HCT116 (cell line): ENCODE measurements around the gene SOCS1.

ENCODE experiments used
- CTCF ChIP-seq, 3 experiments: fragments of 200-600 bp in 1 of 3; sonication (generic) in 1 of 3; IDR thresholded peaks in 2 of 3; conservative IDR thresholded peaks in 1 of 3; 2 replicates each; pipeline ENCODE4 v1.5.1; 2012 to 2017; ENCODE audit warnings: low read depth in 2 of 3, low read length in 2 of 3, antibody characterized with exemption in 1 of 3, borderline replicate concordance in 1 of 3, control low read depth in 1 of 3, mild to moderate bottlenecking in 1 of 3, mixed read lengths in 1 of 3, mixed run types in 1 of 3, moderate library complexity in 1 of 3; ENCODE audit not compliant: insufficient read depth in 1 of 3
- EGR1 ChIP-seq: IDR thresholded peaks from 2 replicates; pipeline ENCODE4 v1.6.1; 2012; ENCODE audit warnings: low read depth
- MAX ChIP-seq: IDR thresholded peaks from 2 replicates; pipeline ENCODE4 v1.6.1; 2012
- SP1 ChIP-seq: IDR thresholded peaks from 2 replicates; pipeline ENCODE4 v1.6.1; 2012; ENCODE audit warnings: low read depth
- TCF7L2 ChIP-seq: IDR thresholded peaks from 2 replicates; pipeline ENCODE4 v1.7.0; 2011; ENCODE audit warnings: borderline replicate concordance, inconsistent platforms; ENCODE audit not compliant: insufficient read depth, insufficient read length; ENCODE audit errors: extremely low read depth

- TF ChIP-seq CTCF (IDR thresholded peaks at IDR 0.05 in 2 of 3, conservative IDR thresholded peaks at IDR 0.05 in 1 of 3; ENCODE audit: borderline replicate concordance in 1 of 3, insufficient read depth in 1 of 3, low read depth in 2 of 3, low read length in 2 of 3) (no peak), SP1 (no peak), EGR1 (no peak), TCF7L2 (no peak), MAX (no peak)
Observed at GRCh38 chr16:11272921-11273720, 17.1 kb upstream of the SOCS1 start, which contains the start of gene PRM3.
